ENCODE measurements around the gene ARPP21. TPM values are rescaled to one million over a fixed set of nuclear protein-coding genes. Genes with fewer than 3 reads are reported as not detected.
"Not testable (repeated sequence)": the region's sequence is repeated elsewhere in the genome, so short reads cannot be mapped to it uniquely, and the experiment has no call there.

Gene ARPP21
- total and polyA plus RNA-seq, 4 donors = 27.8 to 61.4 (median 49.7) TPM

DNA sequence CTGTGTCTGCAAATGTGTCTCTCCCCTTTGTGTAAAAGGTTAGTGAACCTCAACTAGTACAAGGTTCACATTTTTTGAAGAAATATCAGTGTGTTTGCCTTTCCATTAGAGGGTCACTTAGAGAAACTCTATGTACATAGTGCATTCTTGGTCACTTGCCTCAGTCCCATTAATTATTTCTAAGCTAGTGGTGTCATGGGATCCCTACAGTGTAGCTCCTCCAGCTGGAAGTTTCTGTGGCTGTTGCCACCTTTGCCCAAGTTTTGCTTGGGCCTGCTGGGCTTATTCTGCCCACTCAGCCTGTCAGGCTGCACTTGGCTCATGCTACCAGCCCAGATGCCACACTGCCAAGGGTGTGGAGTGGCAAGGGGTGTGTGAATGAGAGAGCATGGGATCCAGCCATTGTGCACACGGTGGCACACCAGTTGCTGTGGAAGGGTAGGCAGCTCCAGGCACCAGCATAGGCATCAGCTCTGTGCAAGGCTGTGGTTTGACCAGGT lies 161.7 kb downstream of the ARPP21 start:
- no peak for DNase-seq (ENCODE audit: low read depth in 4 of 6, low spot score in 6 of 6)
- Histone ChIP-seq H3K36me3 (ENCODE audit: control insufficient read depth, insufficient read depth, low read length) (peaks cover 4% of the 10 kb centered on the region), H3K9me3 (ENCODE audit: control insufficient read depth, insufficient read depth, low read length) (no peaks in the 10 kb centered on the region), H3K4me1 (ENCODE audit: control insufficient read depth, insufficient read depth, low read length) (no peaks in the 10 kb centered on the region), H3K27me3 (ENCODE audit: control insufficient read depth, insufficient read depth, low read length) (no peaks in the 10 kb centered on the region), H3K4me3 (ENCODE audit: low read depth, low read length) (no peak overlapping the region), H3K27ac (ENCODE audit: low read depth, low read length) (no peak overlapping the region)
- 100% methylated on average over 1 of the region's 1 CpG for WGBS (ENCODE audit: insufficient coverage)

DNA sequence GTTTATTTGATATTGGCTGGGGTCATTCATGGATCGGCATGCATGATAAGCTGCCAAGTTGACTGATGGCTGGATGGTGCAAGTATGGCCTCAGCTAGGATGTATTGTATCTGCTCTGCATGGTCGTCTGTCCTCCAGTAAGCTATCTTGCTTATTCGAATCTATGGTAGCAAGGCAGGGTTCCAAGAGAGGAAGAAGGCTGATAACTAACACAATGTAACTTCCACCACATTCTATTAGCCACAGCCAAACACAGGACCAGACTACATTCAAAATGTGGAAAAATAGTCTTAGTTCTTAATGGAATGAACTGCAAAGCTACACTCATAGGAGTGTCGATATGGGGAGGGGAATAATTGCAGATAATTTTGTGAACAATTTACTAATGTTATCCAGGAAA lies 175.2 kb downstream of the ARPP21 start:
- no peak overlapping the region for H3K4me3 ChIP-seq (ENCODE audit: low read depth, low read length)
- 100% methylated on average over 1 of the region's 4 CpGs for WGBS (ENCODE audit: insufficient coverage)
- H3K27me3 ChIP-seq (ENCODE audit: control insufficient read depth, insufficient read depth, low read length) = no peaks in the 10 kb centered on the region
- no peak overlapping the region for H3K27ac ChIP-seq (ENCODE audit: low read depth, low read length)
- H3K36me3 ChIP-seq (ENCODE audit: control insufficient read depth, insufficient read depth, low read length) = no peaks in the 10 kb centered on the region
- DNase-seq (ENCODE audit: low read depth in 4 of 6, low spot score in 6 of 6) = no peak
- H3K4me1 ChIP-seq (ENCODE audit: control insufficient read depth, insufficient read depth, low read length) = no peaks in the 10 kb centered on the region
- no peaks in the 10 kb centered on the region for H3K9me3 ChIP-seq (ENCODE audit: control insufficient read depth, insufficient read depth, low read length)

DNA sequence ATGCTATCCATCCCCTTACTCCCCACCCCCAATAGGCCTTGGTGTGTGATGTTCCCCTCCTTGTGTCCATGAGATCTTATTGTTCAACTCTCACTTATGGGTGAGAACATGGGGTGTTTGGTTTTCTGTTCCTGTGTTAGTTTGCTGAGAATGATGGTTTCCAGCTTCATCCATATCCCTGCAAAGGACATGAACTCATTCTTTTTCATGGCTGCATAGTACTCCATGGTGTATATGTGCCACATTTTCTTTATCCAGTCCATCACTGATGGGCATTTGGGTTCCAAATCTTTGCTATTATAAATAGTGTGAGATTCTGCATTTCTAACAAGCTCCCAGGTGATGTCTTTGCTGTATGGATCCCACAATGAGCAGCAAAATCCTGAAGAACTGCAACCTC lies 176.5 kb downstream of the ARPP21 start:
- H3K36me3 ChIP-seq (ENCODE audit: control insufficient read depth, insufficient read depth, low read length); DNase-seq (ENCODE audit: low read depth in 4 of 6, low spot score in 6 of 6); H3K9me3 ChIP-seq (ENCODE audit: control insufficient read depth, insufficient read depth, low read length); H3K4me3 ChIP-seq (ENCODE audit: low read depth, low read length); H3K4me1 ChIP-seq (ENCODE audit: control insufficient read depth, insufficient read depth, low read length); H3K27ac ChIP-seq (ENCODE audit: low read depth, low read length); H3K27me3 ChIP-seq (ENCODE audit: control insufficient read depth, insufficient read depth, low read length): not testable (repeated sequence)

DNA sequence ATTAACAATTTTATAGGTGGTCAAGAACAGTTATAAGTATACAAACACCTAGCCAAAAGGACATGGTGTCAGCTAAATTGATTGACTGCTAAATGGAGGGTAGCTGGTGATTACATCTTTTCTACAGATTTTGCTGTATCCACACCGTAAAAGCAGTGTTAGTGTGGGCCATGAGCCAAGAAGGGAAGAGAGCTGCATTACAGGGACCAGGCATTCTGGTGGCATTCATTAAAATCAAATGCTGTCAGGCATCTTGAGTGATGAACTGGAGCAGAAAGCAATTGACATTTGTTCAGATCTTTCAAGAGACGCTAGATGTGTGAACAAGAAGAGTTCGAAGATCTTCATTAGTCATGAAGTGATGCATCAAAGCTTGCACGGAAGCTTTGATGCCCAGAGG lies 177.9 kb downstream of the ARPP21 start:
- Histone ChIP-seq H3K36me3 (ENCODE audit: control insufficient read depth, insufficient read depth, low read length) (no peaks in the 10 kb centered on the region), H3K4me1 (ENCODE audit: control insufficient read depth, insufficient read depth, low read length) (no peaks in the 10 kb centered on the region), H3K4me3 (ENCODE audit: low read depth, low read length) (no peak overlapping the region), H3K9me3 (ENCODE audit: control insufficient read depth, insufficient read depth, low read length) (no peaks in the 10 kb centered on the region), H3K27me3 (ENCODE audit: control insufficient read depth, insufficient read depth, low read length) (no peaks in the 10 kb centered on the region), H3K27ac (ENCODE audit: low read depth, low read length) (no peak overlapping the region)
- peak in 2 of 6 donors; percentile 53 to 56 for DNase-seq (ENCODE audit: low read depth in 4 of 6, low spot score in 6 of 6)
- WGBS (ENCODE audit: insufficient coverage) = 58% methylated on average over 3 of the region's 4 CpGs

DNA sequence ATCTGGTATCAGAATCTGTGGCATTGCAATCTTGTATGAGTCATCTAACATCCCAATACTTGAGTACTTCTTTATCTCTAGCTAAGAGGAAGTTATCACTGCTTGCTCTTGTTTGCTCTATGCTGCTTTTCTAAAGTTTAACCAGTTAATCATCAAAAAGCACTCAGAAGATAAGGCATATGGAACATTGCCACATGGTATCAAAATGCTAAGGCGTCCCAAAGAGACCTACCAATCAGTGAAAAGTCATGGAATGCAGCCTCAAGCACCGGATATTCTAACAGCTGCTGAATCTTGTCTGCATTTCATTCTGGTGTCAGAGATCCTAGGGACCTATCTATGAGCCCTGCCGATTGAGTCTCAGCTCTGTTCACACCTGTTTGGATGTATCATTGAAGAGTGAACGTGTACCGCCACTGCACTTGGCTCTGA lies 192.8 kb downstream of the ARPP21 start:
- no peaks in the 10 kb centered on the region for H3K36me3 ChIP-seq (ENCODE audit: control insufficient read depth, insufficient read depth, low read length)
- H3K4me1 ChIP-seq (ENCODE audit: control insufficient read depth, insufficient read depth, low read length) = no peaks in the 10 kb centered on the region
- no peaks in the 10 kb centered on the region for H3K9me3 ChIP-seq (ENCODE audit: control insufficient read depth, insufficient read depth, low read length)
- 94% methylated on average over 5 of the region's 5 CpGs for WGBS (ENCODE audit: insufficient coverage)
- no peak for DNase-seq (ENCODE audit: low read depth in 4 of 6, low spot score in 6 of 6)
- H3K27ac ChIP-seq (ENCODE audit: low read depth, low read length) = no peak overlapping the region
- H3K27me3 ChIP-seq (ENCODE audit: control insufficient read depth, insufficient read depth, low read length) = no peaks in the 10 kb centered on the region
- no peak overlapping the region for H3K4me3 ChIP-seq (ENCODE audit: low read depth, low read length)

Small RNA genes within 50 kb of the gene (small RNA-seq; reads per million reads assigned to genes)
- gene MIR128-2 (ENCODE audit: low replicate concordance) = 186 reads per million, percentile 98 among the genes with 10 or more reads in this experiment
